Measurements from ENCODE around the gene ZNRF1.
"Not testable (repeated sequence)": the region's sequence is repeated elsewhere in the genome, so short reads cannot be mapped to it uniquely, and the experiment has no call there.

- not testable (repeated sequence) for TF ChIP-seq CTCF, POLR2A (IDR thresholded peaks at IDR 0.05)
These were observed 92.8 kb downstream of the ZNRF1 start for GRCh38 chr16:75091619-75092018.
